ENCODE results near the gene MOB3B.

DNA sequence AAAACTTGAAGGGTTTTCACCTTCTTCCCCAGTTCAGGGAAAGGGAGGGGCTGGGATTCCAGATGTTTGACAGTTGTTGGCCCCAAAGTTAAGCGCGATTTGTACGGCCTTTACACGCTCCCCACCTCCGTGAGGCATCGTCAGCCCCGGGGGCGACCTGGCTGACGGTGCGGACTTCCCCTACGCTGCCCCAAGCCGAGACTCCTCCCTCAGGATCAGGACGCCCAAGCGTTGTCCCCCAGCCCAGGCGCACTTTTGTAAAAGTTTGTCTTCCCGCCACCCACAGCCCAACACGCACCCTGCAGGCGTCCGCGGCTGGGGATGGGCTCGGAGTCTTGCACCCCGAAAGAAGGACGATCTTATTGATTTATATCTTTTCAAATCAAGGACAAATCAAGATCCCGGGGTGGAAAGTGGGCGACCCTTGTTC is 713 bp downstream of the MOB3B start:
- TF ChIP-seq, protein P1, sequence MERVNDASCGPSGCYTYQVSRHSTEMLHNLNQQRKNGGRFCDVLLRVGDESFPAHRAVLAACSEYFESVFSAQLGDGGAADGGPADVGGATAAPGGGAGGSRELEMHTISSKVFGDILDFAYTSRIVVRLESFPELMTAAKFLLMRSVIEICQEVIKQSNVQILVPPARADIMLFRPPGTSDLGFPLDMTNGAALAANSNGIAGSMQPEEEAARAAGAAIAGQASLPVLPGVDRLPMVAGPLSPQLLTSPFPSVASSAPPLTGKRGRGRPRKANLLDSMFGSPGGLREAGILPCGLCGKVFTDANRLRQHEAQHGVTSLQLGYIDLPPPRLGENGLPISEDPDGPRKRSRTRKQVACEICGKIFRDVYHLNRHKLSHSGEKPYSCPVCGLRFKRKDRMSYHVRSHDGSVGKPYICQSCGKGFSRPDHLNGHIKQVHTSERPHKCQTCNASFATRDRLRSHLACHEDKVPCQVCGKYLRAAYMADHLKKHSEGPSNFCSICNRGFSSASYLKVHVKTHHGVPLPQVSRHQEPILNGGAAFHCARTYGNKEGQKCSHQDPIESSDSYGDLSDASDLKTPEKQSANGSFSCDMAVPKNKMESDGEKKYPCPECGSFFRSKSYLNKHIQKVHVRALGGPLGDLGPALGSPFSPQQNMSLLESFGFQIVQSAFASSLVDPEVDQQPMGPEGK (CRISPR knock-in tag; IDR thresholded peaks at IDR 0.05; ENCODE audit: borderline replicate concordance), result no peak
- TF ChIP-seq TOX (CRISPR knock-in tag; IDR thresholded peaks at IDR 0.05; ENCODE audit: borderline replicate concordance), result no peak
- TF ChIP-seq ARNTL (CRISPR knock-in tag; IDR thresholded peaks at IDR 0.05; ENCODE audit: borderline replicate concordance, low read depth), result no peak
- no peak for TF ChIP-seq ZNF70 (CRISPR knock-in tag; IDR thresholded peaks at IDR 0.05)
- TF ChIP-seq BACH2 (CRISPR knock-in tag; IDR thresholded peaks at IDR 0.05; ENCODE audit: borderline replicate concordance), result no peak
- TF ChIP-seq ZC3H10 (CRISPR knock-in tag; IDR thresholded peaks at IDR 0.05), result no peak
- TF ChIP-seq, protein P2, sequence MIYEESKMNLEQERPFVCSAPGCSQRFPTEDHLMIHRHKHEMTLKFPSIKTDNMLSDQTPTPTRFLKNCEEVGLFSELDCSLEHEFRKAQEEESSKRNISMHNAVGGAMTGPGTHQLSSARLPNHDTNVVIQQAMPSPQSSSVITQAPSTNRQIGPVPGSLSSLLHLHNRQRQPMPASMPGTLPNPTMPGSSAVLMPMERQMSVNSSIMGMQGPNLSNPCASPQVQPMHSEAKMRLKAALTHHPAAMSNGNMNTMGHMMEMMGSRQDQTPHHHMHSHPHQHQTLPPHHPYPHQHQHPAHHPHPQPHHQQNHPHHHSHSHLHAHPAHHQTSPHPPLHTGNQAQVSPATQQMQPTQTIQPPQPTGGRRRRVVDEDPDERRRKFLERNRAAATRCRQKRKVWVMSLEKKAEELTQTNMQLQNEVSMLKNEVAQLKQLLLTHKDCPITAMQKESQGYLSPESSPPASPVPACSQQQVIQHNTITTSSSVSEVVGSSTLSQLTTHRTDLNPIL (CRISPR knock-in tag; IDR thresholded peaks at IDR 0.05; ENCODE audit: low read depth), result no peak
- no peak for TF ChIP-seq CSDC2 (CRISPR knock-in tag; IDR thresholded peaks at IDR 0.05)

Measured in SK-N-SH treated with all-trans-retinoic acid at 6 μM for 48 hours (cell line).